ENCODE measurements around the gene PFKFB2. TPM values are rescaled to one million over a fixed set of nuclear protein-coding genes. Genes with fewer than 3 reads are reported as not detected.

The PFKFB2 gene
- polyA plus RNA-seq, 1 donor from 2014 or later: 9.8 TPM

GRCh38 chr1:207056673-207057072 is 3.6 kb downstream of the PFKFB2 start:
- H3K4me3 ChIP-seq (ENCODE audit: low read length): no peak overlapping the region
- H2AFZ ChIP-seq (ENCODE audit: low read depth, low read length): no peak overlapping the region
- no peak overlapping the region for H3K4me2 ChIP-seq (ENCODE audit: low read length)
- H3K36me3 ChIP-seq (ENCODE audit: insufficient read depth, low read length): no peaks in the 10 kb centered on the region
- TF ChIP-seq EP300 (conservative IDR thresholded peaks at IDR 0.05; ENCODE audit: poor library complexity, severe bottlenecking): no peak
- TF ChIP-seq RAD21 (conservative IDR thresholded peaks at IDR 0.05): no peak
- no peak for TF ChIP-seq EZH2 (IDR thresholded peaks at IDR 0.05; ENCODE audit: borderline replicate concordance, insufficient read depth, low read length, poor library complexity, severe bottlenecking)
- TF ChIP-seq REST (IDR thresholded peaks at IDR 0.05; ENCODE audit: borderline replicate concordance): no peak
- TF ChIP-seq MXI1 (conservative IDR thresholded peaks at IDR 0.05; ENCODE audit: poor library complexity, severe bottlenecking): no peak
- no peak for TF ChIP-seq CTCF (IDR thresholded peaks at IDR 0.05; ENCODE audit: poor library complexity, severe bottlenecking)
- no peak for TF ChIP-seq POLR2AphosphoS5 (IDR thresholded peaks at IDR 0.05)
- TF ChIP-seq SMC3 (conservative IDR thresholded peaks at IDR 0.05; ENCODE audit: poor library complexity): no peak
- TF ChIP-seq TAF1 (IDR thresholded peaks at IDR 0.05; ENCODE audit: low read depth): no peak
- H3K27ac ChIP-seq (ENCODE audit: low read length): no peak overlapping the region
- H3K9me2 ChIP-seq (ENCODE audit: insufficient read depth, low read length): no peaks in the 10 kb centered on the region
- H4K20me1 ChIP-seq (ENCODE audit: insufficient read depth): no peaks in the 10 kb centered on the region
- no peaks in the 10 kb centered on the region for H3K27me3 ChIP-seq (ENCODE audit: insufficient read depth, low read depth, low read length)
- no peaks in the 10 kb centered on the region for H3F3A ChIP-seq (ENCODE audit: insufficient read depth, low read length, poor library complexity, severe bottlenecking)
- no peaks in the 10 kb centered on the region for H3K79me2 ChIP-seq (replicated peaks; ENCODE audit: insufficient read depth, low read length)
- H3K9me3 ChIP-seq (ENCODE audit: low read length): no peaks in the 10 kb centered on the region
- H3K9ac ChIP-seq (ENCODE audit: low read length): no peak overlapping the region

- Histone ChIP-seq H3K9me2 (ENCODE audit: insufficient read depth, low read length) (no peaks in the 10 kb centered on the region), H3K36me3 (ENCODE audit: insufficient read depth, low read length) (no peaks in the 10 kb centered on the region), H3K27me3 (ENCODE audit: insufficient read depth, low read depth, low read length) (no peaks in the 10 kb centered on the region), H3K9me3 (ENCODE audit: low read length) (no peaks in the 10 kb centered on the region), H3K27ac (ENCODE audit: low read length) (no peak overlapping the region), H3F3A (ENCODE audit: insufficient read depth, low read length, poor library complexity, severe bottlenecking) (no peaks in the 10 kb centered on the region), H3K4me3 (ENCODE audit: low read length) (no peak overlapping the region), H4K20me1 (ENCODE audit: insufficient read depth) (no peaks in the 10 kb centered on the region), H3K4me2 (ENCODE audit: low read length) (no peak overlapping the region), H2AFZ (ENCODE audit: low read depth, low read length) (no peak overlapping the region), H3K9ac (ENCODE audit: low read length) (no peak overlapping the region), H3K79me2 (replicated peaks; ENCODE audit: insufficient read depth, low read length) (no peaks in the 10 kb centered on the region)
- TF ChIP-seq POLR2AphosphoS5 (IDR thresholded peaks at IDR 0.05) (no peak), EZH2 (IDR thresholded peaks at IDR 0.05; ENCODE audit: borderline replicate concordance, insufficient read depth, low read length, poor library complexity, severe bottlenecking) (no peak), REST (IDR thresholded peaks at IDR 0.05; ENCODE audit: borderline replicate concordance) (no peak), EP300 (conservative IDR thresholded peaks at IDR 0.05; ENCODE audit: poor library complexity, severe bottlenecking) (no peak), TAF1 (IDR thresholded peaks at IDR 0.05; ENCODE audit: low read depth) (no peak), RAD21 (conservative IDR thresholded peaks at IDR 0.05) (no peak), SMC3 (conservative IDR thresholded peaks at IDR 0.05; ENCODE audit: poor library complexity) (no peak), CTCF (IDR thresholded peaks at IDR 0.05; ENCODE audit: poor library complexity, severe bottlenecking) (no peak), MXI1 (conservative IDR thresholded peaks at IDR 0.05; ENCODE audit: poor library complexity, severe bottlenecking) (no peak)
Observed at GRCh38 chr1:207058252-207058651, 5.2 kb downstream of the PFKFB2 start.
